Esophagus muscularis mucosa (tissue), 4 donors: ENCODE measurements around the gene CRIP2. TPM values are rescaled to one million over a fixed set of nuclear protein-coding genes. Genes with fewer than 3 reads are reported as not detected.

Source experiments
- DNase-seq: peaks from one replicate; pipeline ENCODE4 v3.0.0-alpha.2; 2017; ENCODE audit errors: extremely low spot score
- H3K27ac ChIP-seq, 4 donors: fragments of 200-600 bp; sonication (generic); replicated peaks in 1 of 4; 1 replicate in 3 of 4; 2 replicates in 1 of 4; pipeline ENCODE4 v1.5.1; 2016 to 2019; ENCODE audit warnings: mild to moderate bottlenecking in 1 of 4
- H3K27me3 ChIP-seq, 4 donors: fragments of 200-600 bp; sonication (generic); one replicate each; pipeline versions ENCODE4 v1.5.1 to v1.6.0; 2016 to 2019
- H3K36me3 ChIP-seq, 4 donors: fragments of 200-600 bp; sonication (generic); one replicate each; pipeline ENCODE4 v1.5.1; 2016 to 2019
- H3K4me1 ChIP-seq, 4 donors: fragments of 200-600 bp; sonication (generic); one replicate each; pipeline ENCODE4 v1.5.1; 2016 to 2019
- H3K4me3 ChIP-seq, 4 donors: fragments of 200-600 bp; sonication (generic); 1 replicate in 2 of 4; 2 replicates in 2 of 4; pipeline ENCODE4 v1.5.1; 2016 to 2019; ENCODE audit warnings: mild to moderate bottlenecking in 4 of 4, moderate library complexity in 1 of 4
- H3K9me3 ChIP-seq, 4 donors: fragments of 200-600 bp; sonication (generic); 1 replicate in 3 of 4; 2 replicates in 1 of 4; pipeline ENCODE4 v1.5.1; 2016 to 2019
- EP300 ChIP-seq: sonication (generic); formaldehyde crosslinking; IDR thresholded peaks from one replicate; pipeline ENCODE4 v1.6.1; 2017; ENCODE audit warnings: antibody characterized with exemption
- POLR2A ChIP-seq: fragments of 450-650 bp; IDR thresholded peaks from one replicate; pipeline ENCODE4 v1.6.1; 2017; ENCODE audit warnings: antibody characterized with exemption, moderate library complexity, mild to moderate bottlenecking, low read depth
- POLR2AphosphoS5 ChIP-seq, 2 donors: sonication (generic); formaldehyde crosslinking; IDR thresholded peaks; one replicate each; pipeline ENCODE4 v1.6.1; 2017; ENCODE audit warnings: antibody characterized with exemption in 2 of 2
- WGBS: methylation state at CpG from one replicate; pipeline ENCODE4 v1.1.5; 2018; 5-methylcytosine and 5-hydroxymethylcytosine counted together
- intact Hi-C: fragments of 100-400 bp; cut with DNase I; formaldehyde crosslinking; loops from one replicate; pipeline ENCODE4 v1.15.1; 2023
- total RNA-seq, 4 donors: library from RNA; depleted of rRNA; stranded (reverse); fragments of >200 nt; gene quantifications; one replicate each; pipeline versions ENCODE4 v1.1.0 to v1.2.1, GENCODE V29; 2016
- TF ChIP-seq, protein P1 (sequence below), 3 experiments: fragments of 200-600 bp in 2 of 3; fragments of 450-650 bp in 1 of 3; sonication (generic) in 2 of 3; IDR thresholded peaks; one replicate each; pipeline ENCODE4 v1.5.1; 2017 to 2019; ENCODE audit warnings: antibody characterized with exemption in 3 of 3, mild to moderate bottlenecking in 2 of 3, moderate library complexity in 1 of 3

The CRIP2 gene
- total RNA-seq, 4 donors from 2014 or later: 283 to 578 (median 392) TPM

GRCh38 chr14:105436891-105437722 lies 37.5 kb upstream of the CRIP2 start:
- Histone ChIP-seq H3K27me3 (no peaks in the 10 kb centered on the region), H3K4me1 (peaks cover 0 to 25% (median 8%) of the 10 kb centered on the region in 4 donors), H3K4me3 (no peak overlapping the region), H3K9me3 (no peaks in the 10 kb centered on the region), H3K36me3 (peaks cover 0 to 39% (median 25%) of the 10 kb centered on the region in 4 donors), H3K27ac (no peak overlapping the region)
- no peak for DNase-seq
- WGBS: 93% methylated on average over 16 of the region's 31 CpGs
- TF ChIP-seq POLR2AphosphoS5 (IDR thresholded peaks at IDR 0.05): no peak
- intact Hi-C loops: no loop called here

DNA sequence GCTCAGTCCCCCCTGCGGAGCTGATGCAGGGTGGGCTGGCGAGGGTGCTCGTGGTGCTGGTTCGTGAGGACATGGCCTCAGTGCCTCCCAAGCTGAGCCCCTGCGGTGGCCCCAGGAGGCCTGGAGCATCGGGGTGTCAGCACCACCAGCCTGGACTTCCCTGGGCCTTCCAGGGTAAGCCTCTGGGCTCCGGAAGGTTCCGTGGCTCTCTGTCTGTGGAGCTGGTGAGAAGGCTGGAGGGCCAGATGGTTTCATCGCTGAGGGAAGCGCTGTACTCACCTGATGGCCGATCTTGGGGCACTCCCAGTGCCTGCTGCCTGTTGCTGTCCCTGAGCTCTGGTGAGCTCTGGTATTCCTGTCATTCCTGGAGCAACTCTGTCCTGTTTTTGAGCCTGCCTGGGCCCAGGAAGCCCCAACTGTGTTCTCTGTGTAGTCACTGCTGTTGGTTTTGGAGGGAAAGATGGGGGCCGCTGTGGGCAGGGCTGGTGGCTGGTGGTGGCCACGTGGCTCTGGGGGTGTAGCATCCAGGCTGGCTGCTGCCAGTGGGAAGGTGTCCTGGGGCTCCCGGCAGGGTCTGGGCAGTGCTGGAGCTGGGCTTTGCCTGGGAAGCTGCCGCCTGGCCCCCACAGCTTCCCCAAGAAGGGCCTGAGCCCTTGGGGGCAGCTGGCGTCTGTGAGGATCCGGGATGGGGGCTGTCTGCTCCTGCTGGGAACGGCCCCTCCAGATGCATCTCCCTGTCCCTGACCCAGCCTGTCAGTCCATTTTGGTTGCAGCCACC lies 36.7 kb upstream of the CRIP2 start:
- Histone ChIP-seq H3K27ac (no peak overlapping the region), H3K4me1 (peaks cover 0 to 25% (median 8%) of the 10 kb centered on the region in 4 donors), H3K9me3 (no peaks in the 10 kb centered on the region), H3K36me3 (peaks cover 0 to 47% (median 30%) of the 10 kb centered on the region in 4 donors), H3K4me3 (no peak overlapping the region), H3K27me3 (no peaks in the 10 kb centered on the region)
- TF ChIP-seq POLR2AphosphoS5 (IDR thresholded peaks at IDR 0.05) (no peak), POLR2A (no peak), EP300 (no peak)
- TF ChIP-seq, protein P1, sequence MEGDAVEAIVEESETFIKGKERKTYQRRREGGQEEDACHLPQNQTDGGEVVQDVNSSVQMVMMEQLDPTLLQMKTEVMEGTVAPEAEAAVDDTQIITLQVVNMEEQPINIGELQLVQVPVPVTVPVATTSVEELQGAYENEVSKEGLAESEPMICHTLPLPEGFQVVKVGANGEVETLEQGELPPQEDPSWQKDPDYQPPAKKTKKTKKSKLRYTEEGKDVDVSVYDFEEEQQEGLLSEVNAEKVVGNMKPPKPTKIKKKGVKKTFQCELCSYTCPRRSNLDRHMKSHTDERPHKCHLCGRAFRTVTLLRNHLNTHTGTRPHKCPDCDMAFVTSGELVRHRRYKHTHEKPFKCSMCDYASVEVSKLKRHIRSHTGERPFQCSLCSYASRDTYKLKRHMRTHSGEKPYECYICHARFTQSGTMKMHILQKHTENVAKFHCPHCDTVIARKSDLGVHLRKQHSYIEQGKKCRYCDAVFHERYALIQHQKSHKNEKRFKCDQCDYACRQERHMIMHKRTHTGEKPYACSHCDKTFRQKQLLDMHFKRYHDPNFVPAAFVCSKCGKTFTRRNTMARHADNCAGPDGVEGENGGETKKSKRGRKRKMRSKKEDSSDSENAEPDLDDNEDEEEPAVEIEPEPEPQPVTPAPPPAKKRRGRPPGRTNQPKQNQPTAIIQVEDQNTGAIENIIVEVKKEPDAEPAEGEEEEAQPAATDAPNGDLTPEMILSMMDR (IDR thresholded peaks at IDR 0.05): no peak
- DNase-seq: no peak
- 90% methylated on average over 6 of the region's 18 CpGs for WGBS
- intact Hi-C loops: no loop called here

GRCh38 chr14:105439179-105439578 lies 35.4 kb upstream of the CRIP2 start:
- Histone ChIP-seq H3K36me3 (peaks cover 0 to 54% (median 33%) of the 10 kb centered on the region in 4 donors), H3K4me1 (peaks cover 0 to 25% (median 8%) of the 10 kb centered on the region in 4 donors), H3K4me3 (no peak overlapping the region), H3K9me3 (no peaks in the 10 kb centered on the region), H3K27ac (no peak overlapping the region), H3K27me3 (no peaks in the 10 kb centered on the region)
- intact Hi-C loops: no loop called here
- DNase-seq: no peak
- 93% methylated on average over 11 of the region's 11 CpGs for WGBS
- TF ChIP-seq POLR2AphosphoS5 (IDR thresholded peaks at IDR 0.05) (no peak), EP300 (no peak), POLR2A (no peak)
- TF ChIP-seq, protein P1 (IDR thresholded peaks at IDR 0.05): no peak

GRCh38 chr14:105439710-105440553 lies 34.7 kb upstream of the CRIP2 start:
- H3K4me1 ChIP-seq: peaks cover 0 to 25% (median 8%) of the 10 kb centered on the region in 4 donors
- intact Hi-C loops: no loop called here
- no peaks in the 10 kb centered on the region for H3K27me3 ChIP-seq
- TF ChIP-seq POLR2A: no peak
- TF ChIP-seq POLR2AphosphoS5 (IDR thresholded peaks at IDR 0.05): no peak
- no peak for TF ChIP-seq EP300
- TF ChIP-seq, protein P1 (IDR thresholded peaks at IDR 0.05): no peak
- no peak for DNase-seq
- H3K27ac ChIP-seq: no peak overlapping the region
- H3K36me3 ChIP-seq: peaks cover 0 to 54% (median 33%) of the 10 kb centered on the region in 4 donors
- 83% methylated on average over 22 of the region's 33 CpGs for WGBS
- H3K4me3 ChIP-seq: no peak overlapping the region
- no peaks in the 10 kb centered on the region for H3K9me3 ChIP-seq
